ENCODE data around the gene HOXB7.

The HOXB7 gene

GRCh38 chr17:48594538-48595277 is 16.1 kb downstream of the HOXB7 start:
- DNase-seq = no peak

GRCh38 chr17:48593840-48594537 is 16.8 kb downstream of the HOXB7 start:
- DNase-seq = peak; percentile 95 to 99

- DNase-seq = peak; percentile 75 to 77
Measured at GRCh38 chr17:48593126-48593829, 17.5 kb downstream of the HOXB7 start, which contains the start of gene HOXB5. Gene HOXB5 (minus strand): TSS chr17:48593779. CDS start chr17:48593682, 97 bp downstream.

DNA sequence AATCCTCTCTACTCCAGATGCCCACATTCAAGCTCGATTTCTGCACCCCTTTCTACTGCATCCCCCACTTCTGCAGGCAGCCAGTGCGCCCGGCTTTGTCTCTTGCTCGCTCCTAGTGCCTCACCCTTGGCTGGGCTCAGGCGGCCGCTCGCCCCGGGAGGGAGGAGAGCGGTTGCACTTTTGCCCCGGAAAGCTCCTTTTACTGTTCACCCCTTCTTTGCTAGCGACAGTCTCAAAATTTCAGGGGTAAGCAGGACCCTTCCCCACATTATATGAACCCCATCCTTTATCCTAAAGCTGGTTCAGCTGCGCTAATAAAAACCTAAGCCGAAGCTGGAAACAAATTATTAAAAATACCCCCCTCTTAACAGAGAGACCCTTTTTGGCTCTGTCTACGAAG is 18.2 kb downstream of the HOXB7 start:
- DNase-seq = peak in 1 of 2 experiments; percentile 26

DNA sequence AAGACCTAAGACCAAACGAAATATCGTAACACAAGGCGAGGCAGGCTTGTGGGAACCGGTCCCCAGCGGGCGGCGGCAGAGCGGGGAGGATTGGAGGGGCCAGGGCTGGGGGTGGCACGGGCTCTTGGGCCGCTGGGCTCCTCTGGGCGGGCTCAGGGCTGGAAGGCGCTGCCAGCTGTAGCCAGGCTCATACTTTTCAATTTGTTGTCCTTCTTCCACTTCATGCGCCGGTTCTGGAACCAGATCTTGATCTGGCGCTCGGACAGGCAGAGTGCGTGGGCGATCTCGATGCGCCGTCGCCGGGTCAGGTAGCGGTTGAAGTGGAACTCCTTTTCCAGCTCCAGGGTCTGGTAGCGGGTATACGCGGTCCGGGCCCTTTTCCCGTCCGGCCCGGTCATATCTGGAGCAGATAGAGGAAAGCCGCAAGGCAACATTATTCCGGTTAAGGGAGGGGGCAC is 18.7 kb downstream of the HOXB7 start:
- DNase-seq = peak in 1 of 2 experiments; percentile 28

DNA sequence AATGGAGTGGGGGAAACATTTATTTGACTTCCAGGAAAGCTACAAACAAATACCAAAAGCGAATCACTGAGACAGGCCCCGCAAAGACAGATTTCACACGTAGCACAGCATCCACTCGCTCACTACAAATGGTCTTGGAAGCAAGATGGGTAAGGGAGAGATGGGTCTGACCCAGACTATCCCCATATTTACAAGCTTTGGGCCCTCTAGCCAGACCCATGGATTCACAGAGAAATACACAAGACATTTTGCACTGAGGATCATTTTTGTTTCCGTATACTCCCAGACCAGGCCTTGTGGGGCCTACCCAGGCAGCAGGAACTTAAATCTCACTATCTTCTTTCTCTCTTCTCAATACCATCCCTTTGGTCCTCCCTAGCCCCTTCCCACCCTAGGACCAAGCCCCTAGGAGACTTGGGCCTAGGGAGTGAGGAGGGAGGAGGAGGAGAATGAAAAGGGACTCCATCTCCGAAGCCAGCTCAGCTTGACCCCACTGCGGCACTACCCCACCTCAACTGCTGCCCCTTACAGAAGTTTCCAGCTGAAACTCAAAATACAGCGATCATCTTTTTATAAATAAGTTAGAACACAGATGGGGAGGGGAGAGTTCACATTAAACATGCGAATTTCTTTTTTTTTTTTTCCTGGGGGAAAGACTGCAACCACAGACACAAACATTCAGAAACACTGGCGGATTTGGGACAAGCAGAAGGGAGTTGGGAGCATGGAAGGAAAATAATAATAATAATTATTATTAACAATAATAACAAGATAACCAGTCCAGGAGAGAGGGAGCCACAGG is 19.4 kb downstream of the HOXB7 start:
- no peak for DNase-seq

- no peak for DNase-seq
Measured at GRCh38 chr17:48590607-48591161, 20.1 kb downstream of the HOXB7 start.

- peak in 1 of 2 experiments; percentile 32 for DNase-seq
Measured at GRCh38 chr17:48589831-48590606, 20.8 kb downstream of the HOXB7 start, which contains the start of gene HOXB3. Gene HOXB3 (minus strand): TSS chr17:48590241. CDS start chr17:48552474, 37,767 bp downstream.

- no peak for DNase-seq
Measured at GRCh38 chr17:48589060-48589830, 21.6 kb downstream of the HOXB7 start.

DNA sequence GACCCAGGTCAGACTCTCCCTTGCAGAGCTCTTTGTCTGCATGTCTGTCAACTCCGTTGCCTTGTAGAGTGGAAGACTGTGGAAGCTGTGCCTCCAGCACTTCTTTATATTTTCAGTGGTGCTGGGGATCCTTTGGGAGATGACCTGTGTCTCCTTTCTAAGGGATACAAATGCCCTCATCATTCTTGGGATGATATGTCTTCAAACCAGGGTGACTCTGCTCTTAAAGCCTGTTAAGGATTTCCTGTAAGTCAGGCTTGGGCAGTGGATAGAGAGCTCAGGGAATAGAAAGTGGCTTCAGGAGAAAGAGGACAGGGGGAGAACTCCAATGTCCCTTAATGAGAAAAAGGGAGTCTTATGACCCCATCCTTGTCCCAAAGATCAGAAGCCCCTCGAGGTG is 22.3 kb downstream of the HOXB7 start:
- DNase-seq = no peak

DNA sequence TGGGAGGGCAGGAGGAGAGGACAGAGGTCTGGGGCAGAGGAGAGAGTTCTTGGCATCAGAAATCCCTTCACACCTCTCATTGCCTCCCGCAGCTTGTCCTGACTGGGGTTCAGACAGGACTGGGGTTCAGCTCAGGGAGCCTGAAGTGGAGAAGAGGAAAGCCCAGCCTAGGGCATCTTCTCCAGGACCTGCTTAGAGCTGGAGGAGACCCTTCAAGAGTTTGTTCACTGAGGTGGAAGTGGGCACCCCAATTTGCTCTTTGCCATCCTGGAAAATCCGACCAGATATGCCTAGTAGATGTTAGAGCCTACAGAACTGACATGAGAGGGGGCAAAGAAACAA is 22.8 kb downstream of the HOXB7 start:
- DNase-seq = no peak

- DNase-seq = peak; percentile 93 to 95
Measured at GRCh38 chr17:48587276-48588073, 23.3 kb downstream of the HOXB7 start.

- peak; percentile 54 to 63 for DNase-seq
Measured at GRCh38 chr17:48586355-48587258, 24.2 kb downstream of the HOXB7 start.

- no peak for DNase-seq
Measured at GRCh38 chr17:48584223-48584741, 26.5 kb downstream of the HOXB7 start.

DNA sequence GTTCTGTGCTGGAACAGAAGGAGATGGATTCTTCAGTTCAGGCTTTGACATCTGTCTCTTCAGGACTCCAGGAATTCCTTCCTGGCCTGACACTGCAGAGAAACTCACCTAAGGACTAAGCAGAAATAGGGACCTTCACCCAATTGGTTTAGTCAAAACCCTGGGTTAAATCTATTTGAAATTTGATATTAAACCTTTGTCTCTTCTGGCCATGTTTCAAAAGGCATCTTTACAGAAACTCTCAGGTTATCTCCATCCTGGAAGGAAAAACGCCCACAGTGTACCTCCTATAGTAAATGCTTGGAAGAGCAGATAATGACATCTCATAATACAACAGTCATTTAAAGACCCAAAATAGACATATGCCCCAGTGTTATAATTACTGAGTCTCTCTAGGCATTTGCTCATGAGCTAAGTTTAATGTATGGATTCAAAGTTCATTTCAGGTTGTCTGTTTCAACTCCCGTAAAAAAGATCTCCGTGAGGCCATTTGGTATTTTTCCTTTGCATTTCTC is 27.1 kb downstream of the HOXB7 start:
- no peak for DNase-seq

- no peak for DNase-seq
Measured at GRCh38 chr17:48582750-48583069, 28.1 kb downstream of the HOXB7 start.

DNA sequence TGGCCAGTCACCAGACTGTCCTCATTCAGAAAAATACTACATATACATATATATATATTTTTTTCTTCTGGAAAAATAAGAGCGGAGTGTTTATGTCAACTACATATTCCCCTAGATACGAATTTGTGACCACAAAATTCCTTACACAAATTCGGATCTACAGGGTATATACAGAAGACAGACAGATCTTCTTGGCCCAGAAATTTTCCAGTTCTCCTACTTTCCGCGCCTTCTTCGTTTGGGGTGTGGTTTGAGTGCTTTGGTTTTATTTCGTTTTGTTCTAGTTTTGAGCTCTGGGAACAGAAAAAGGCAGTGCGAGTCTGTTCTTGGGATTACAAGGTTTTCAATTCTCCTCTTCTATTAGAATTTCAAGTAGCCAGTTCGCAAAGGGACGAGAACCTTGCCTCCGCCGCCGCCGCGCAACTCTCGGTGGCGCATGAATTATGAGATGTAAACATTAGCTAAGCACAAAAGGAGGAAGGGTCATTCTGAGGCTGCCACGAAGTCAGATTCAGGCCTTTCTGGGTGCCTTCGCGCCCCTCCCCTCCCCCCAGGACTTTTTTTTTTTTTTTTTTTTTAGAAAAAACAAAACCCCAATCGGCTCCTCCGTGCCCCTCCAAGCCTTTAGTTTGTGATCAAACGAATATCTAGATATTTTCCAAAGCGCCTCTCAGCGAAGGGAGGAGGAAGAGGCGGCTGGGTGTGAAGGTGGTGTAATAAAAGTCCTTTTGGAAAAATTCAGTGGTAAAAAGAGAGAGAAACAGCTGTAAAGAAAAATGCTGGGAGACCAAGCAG is 30.9 kb downstream of the HOXB7 start:
- no peak for DNase-seq

DNA sequence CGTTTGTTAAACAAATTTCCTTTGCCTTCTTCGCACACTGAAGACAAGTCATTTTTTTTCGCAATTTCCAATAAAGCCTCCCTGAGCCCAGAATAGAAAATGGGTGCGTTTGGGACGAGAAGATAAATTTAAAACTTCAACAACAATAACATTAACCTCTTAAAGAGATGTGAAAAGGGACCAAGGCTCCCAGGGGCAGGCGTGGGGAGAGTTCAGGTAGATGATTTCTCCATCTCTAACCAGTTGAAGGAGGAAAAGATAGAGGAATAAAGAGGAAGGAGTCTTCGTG is 31.4 kb downstream of the HOXB7 start:
- no peak for DNase-seq

Measured in SHP77 (cell line).